K562 (cell line): ENCODE results near the gene KRTAP16-1.

Experiments
- BRD4 ChIP-seq: fragments of 200-600 bp; sonication (generic); IDR thresholded peaks from 2 replicates; pipeline ENCODE4 v1.6.1; 2017; ENCODE audit warnings: inconsistent platforms
- NCOA2 ChIP-seq, 2 experiments: fragments of 450-650 bp; IDR thresholded peaks; 2 replicates each; pipeline ENCODE4 v1.6.1; 2018; ENCODE audit warnings: mild to moderate bottlenecking in 2 of 2, moderate library complexity in 1 of 2; ENCODE audit not compliant: partially characterized antibody in 2 of 2
- NRF1 ChIP-seq, 2 experiments: fragments of 450-650 bp; IDR thresholded peaks in 1 of 2; conservative IDR thresholded peaks in 1 of 2; 2 replicates each; pipeline ENCODE4 v1.6.1; 2014; ENCODE audit warnings: mild to moderate bottlenecking in 2 of 2
- SETDB1 ChIP-seq: IDR thresholded peaks from one replicate; pipeline ENCODE4 v1.6.1; 2012; ENCODE audit warnings: low read length, control low read depth, inconsistent platforms
- SRF ChIP-seq, 2 experiments: fragments of 250-450, 450-650 bp in 1 of 2; sonication (Bioruptor Pico) in 1 of 2; sonication (generic) in 1 of 2; formaldehyde crosslinking; IDR thresholded peaks; 2 replicates each; pipeline versions ENCODE4 v1.5.0 to v1.5.1; 2020 to 2022; ENCODE audit warnings: mild to moderate bottlenecking in 1 of 2, missing genetic modification reagents in 1 of 2
- TEAD1 ChIP-seq, 2 experiments: fragments of 450-650 bp in 1 of 2; sonication (generic) in 1 of 2; formaldehyde crosslinking; IDR thresholded peaks; 2 replicates each; pipeline versions ENCODE4 v1.4.0 to v1.8.0; 2020 to 2022; ENCODE audit warnings: mild to moderate bottlenecking in 2 of 2, missing genetic modification reagents in 1 of 2
- ZBTB1 ChIP-seq: sonication (generic); formaldehyde crosslinking; IDR thresholded peaks from 2 replicates; pipeline ENCODE4 v1.8.1; 2023; ENCODE audit warnings: missing genetic modification reagents, low read depth, mild to moderate bottlenecking, borderline replicate concordance
- TF ChIP-seq, protein P1 (sequence below), 2 experiments: IDR thresholded peaks; 2 replicates each; pipeline ENCODE4 v1.6.1; 2012; ENCODE audit warnings: improper control_type of control experiment in 2 of 2, low read depth in 2 of 2, low read length in 2 of 2, borderline replicate concordance in 1 of 2
- TF ChIP-seq, protein P2 (sequence below), 3 experiments: IDR thresholded peaks in 2 of 3; conservative IDR thresholded peaks in 1 of 3; 2 replicates each; pipeline ENCODE4 v1.5.1; 2011 to 2012; ENCODE audit warnings: low read length in 3 of 3, mild to moderate bottlenecking in 3 of 3, control low read depth in 2 of 3, improper control_type of control experiment in 1 of 3, inconsistent platforms in 1 of 3, low read depth in 1 of 3, mixed read lengths in 1 of 3, moderate library complexity in 1 of 3; ENCODE audit not compliant: insufficient read depth in 2 of 3

DNA sequence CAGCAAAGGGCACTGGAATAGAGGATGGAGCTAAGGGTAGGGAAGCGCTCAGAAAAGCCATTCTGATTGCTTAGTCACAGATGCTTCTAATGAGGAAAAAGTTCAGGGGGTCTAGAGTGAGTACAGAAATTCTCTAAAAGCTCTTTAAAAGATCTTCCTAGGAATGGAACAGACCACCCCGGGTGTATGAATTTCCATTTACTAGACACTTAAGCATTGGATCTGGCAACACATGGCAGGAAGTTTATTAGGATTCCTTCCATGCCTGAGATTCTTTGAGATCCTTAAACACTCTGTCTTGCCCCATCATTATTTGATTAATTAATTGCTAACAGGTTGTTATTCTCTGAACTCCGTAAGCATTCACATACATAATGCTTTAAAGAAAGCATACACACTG lies 25.1 kb downstream of the KRTAP16-1 start:
- TF ChIP-seq, protein P1, sequence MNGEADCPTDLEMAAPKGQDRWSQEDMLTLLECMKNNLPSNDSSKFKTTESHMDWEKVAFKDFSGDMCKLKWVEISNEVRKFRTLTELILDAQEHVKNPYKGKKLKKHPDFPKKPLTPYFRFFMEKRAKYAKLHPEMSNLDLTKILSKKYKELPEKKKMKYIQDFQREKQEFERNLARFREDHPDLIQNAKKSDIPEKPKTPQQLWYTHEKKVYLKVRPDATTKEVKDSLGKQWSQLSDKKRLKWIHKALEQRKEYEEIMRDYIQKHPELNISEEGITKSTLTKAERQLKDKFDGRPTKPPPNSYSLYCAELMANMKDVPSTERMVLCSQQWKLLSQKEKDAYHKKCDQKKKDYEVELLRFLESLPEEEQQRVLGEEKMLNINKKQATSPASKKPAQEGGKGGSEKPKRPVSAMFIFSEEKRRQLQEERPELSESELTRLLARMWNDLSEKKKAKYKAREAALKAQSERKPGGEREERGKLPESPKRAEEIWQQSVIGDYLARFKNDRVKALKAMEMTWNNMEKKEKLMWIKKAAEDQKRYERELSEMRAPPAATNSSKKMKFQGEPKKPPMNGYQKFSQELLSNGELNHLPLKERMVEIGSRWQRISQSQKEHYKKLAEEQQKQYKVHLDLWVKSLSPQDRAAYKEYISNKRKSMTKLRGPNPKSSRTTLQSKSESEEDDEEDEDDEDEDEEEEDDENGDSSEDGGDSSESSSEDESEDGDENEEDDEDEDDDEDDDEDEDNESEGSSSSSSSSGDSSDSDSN (IDR thresholded peaks at IDR 0.05; ENCODE audit: borderline replicate concordance in 1 of 2, low read depth in 2 of 2, low read length in 2 of 2), result no peak
- no peak for TF ChIP-seq BRD4
- TF ChIP-seq SETDB1, result no peak
- TF ChIP-seq NRF1 (conservative IDR thresholded peaks at IDR 0.05 in 1 of 2, IDR thresholded peaks at IDR 0.05 in 1 of 2), result no peak
- TF ChIP-seq ZBTB1, result no peak
- no peak for TF ChIP-seq NCOA2 (IDR thresholded peaks at IDR 0.05; ENCODE audit: partially characterized antibody in 2 of 2)
- TF ChIP-seq TEAD1 (CRISPR knock-in tag; IDR thresholded peaks at IDR 0.05), result no peak
- TF ChIP-seq SRF (CRISPR knock-in tag; IDR thresholded peaks at IDR 0.05), result no peak
- TF ChIP-seq, protein P2, sequence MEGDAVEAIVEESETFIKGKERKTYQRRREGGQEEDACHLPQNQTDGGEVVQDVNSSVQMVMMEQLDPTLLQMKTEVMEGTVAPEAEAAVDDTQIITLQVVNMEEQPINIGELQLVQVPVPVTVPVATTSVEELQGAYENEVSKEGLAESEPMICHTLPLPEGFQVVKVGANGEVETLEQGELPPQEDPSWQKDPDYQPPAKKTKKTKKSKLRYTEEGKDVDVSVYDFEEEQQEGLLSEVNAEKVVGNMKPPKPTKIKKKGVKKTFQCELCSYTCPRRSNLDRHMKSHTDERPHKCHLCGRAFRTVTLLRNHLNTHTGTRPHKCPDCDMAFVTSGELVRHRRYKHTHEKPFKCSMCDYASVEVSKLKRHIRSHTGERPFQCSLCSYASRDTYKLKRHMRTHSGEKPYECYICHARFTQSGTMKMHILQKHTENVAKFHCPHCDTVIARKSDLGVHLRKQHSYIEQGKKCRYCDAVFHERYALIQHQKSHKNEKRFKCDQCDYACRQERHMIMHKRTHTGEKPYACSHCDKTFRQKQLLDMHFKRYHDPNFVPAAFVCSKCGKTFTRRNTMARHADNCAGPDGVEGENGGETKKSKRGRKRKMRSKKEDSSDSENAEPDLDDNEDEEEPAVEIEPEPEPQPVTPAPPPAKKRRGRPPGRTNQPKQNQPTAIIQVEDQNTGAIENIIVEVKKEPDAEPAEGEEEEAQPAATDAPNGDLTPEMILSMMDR (IDR thresholded peaks at IDR 0.05 in 2 of 3, conservative IDR thresholded peaks at IDR 0.05 in 1 of 3; ENCODE audit: insufficient read depth in 2 of 3, low read depth in 1 of 3, low read length in 3 of 3), result no peak
